HepG2 (cell line): Measurements from ENCODE around the gene TMEM151A. TPM values are rescaled to one million over a fixed set of nuclear protein-coding genes. Genes with fewer than 3 reads are reported as not detected.

ENCODE experiments used
- LBX2 ChIP-seq: sonication (generic); formaldehyde crosslinking; IDR thresholded peaks from 2 replicates; pipeline ENCODE4 v1.5.0; 2020; ENCODE audit warnings: missing genetic modification reagents, mild to moderate bottlenecking, borderline replicate concordance
- MYC ChIP-seq: sonication (generic); formaldehyde crosslinking; IDR thresholded peaks from 2 replicates; pipeline ENCODE4 v1.9.0; 2021; ENCODE audit warnings: missing genetic modification reagents, borderline replicate concordance
- NR2C2 ChIP-seq: sonication (generic); formaldehyde crosslinking; IDR thresholded peaks from 2 replicates; pipeline ENCODE4 v1.4.0; 2020; ENCODE audit warnings: missing genetic modification reagents, mild to moderate bottlenecking, moderate library complexity, borderline replicate concordance
- SAP130 ChIP-seq: IDR thresholded peaks from 2 replicates; pipeline ENCODE4 v1.6.1; 2016; ENCODE audit warnings: low read depth
- SNAPC2 ChIP-seq: sonication (generic); formaldehyde crosslinking; IDR thresholded peaks from 2 replicates; pipeline ENCODE4 v1.8.1; 2022; ENCODE audit warnings: mild to moderate bottlenecking, missing genetic modification reagents
- SRSF9 ChIP-seq: fragments of 200-400 bp; formaldehyde crosslinking; IDR thresholded peaks from 2 replicates; pipeline ENCODE4 v1.6.1; 2018; ENCODE audit warnings: borderline replicate concordance, mild to moderate bottlenecking, low read depth, low read length; ENCODE audit not compliant: insufficient read depth, poor library complexity, severe bottlenecking
- TMF1 ChIP-seq: sonication (generic); formaldehyde crosslinking; IDR thresholded peaks from 2 replicates; pipeline ENCODE4 v1.8.1; 2022; ENCODE audit warnings: low read depth, missing genetic modification reagents
- ZBTB42 ChIP-seq: sonication (generic); formaldehyde crosslinking; IDR thresholded peaks from 2 replicates; pipeline ENCODE4 v1.5.0; 2020; ENCODE audit warnings: mild to moderate bottlenecking, missing genetic modification reagents
- ZNF34 ChIP-seq: sonication (generic); formaldehyde crosslinking; IDR thresholded peaks from 2 replicates; pipeline ENCODE4 v1.4.0; 2020; ENCODE audit warnings: mild to moderate bottlenecking, missing genetic modification reagents, borderline replicate concordance
- ZNF441 ChIP-seq: sonication (generic); formaldehyde crosslinking; IDR thresholded peaks from 2 replicates; pipeline ENCODE4 v1.7.0; 2021; ENCODE audit warnings: missing genetic modification reagents, borderline replicate concordance
- ZNF530 ChIP-seq: sonication (generic); formaldehyde crosslinking; IDR thresholded peaks from 2 replicates; pipeline ENCODE4 v1.5.0; 2020; ENCODE audit warnings: low read depth, mild to moderate bottlenecking, missing genetic modification reagents
- polyA plus RNA-seq, 8 experiments: library from polyadenylated mRNA; depleted of rRNA in 3 of 8; stranded (reverse) in 7 of 8; unstranded in 1 of 8; fragments of >200 nt; fragmentation: Illumina TruSeq in 4 of 8; extraction: Trizol in 4 of 8; gene quantifications; 2 replicates each; pipeline versions ENCODE4 v1.2.1 to v1.2.3, GENCODE V29; 2011 to 2016; ENCODE audit warnings: low read depth in 4 of 8, missing spikeins in 1 of 8, mixed read lengths in 1 of 8; ENCODE audit not compliant: insufficient read depth in 1 of 8
- total RNA-seq, 5 experiments: library from RNA; depleted of rRNA; stranded (reverse); fragments of >200 nt; fragmentation: Illumina TruSeq; extraction: Trizol; gene quantifications; 2 replicates each; pipeline ENCODE4 v1.2.3, GENCODE V29; 2016; ENCODE audit warnings: low read depth in 1 of 5
- TF ChIP-seq, protein P1 (sequence below): sonication (generic); formaldehyde crosslinking; IDR thresholded peaks from 2 replicates; pipeline ENCODE4 v1.4.0; 2020; ENCODE audit warnings: mild to moderate bottlenecking, missing genetic modification reagents
- TF ChIP-seq, protein P2 (sequence below): sonication (generic); formaldehyde crosslinking; IDR thresholded peaks from 2 replicates; pipeline ENCODE4 v1.4.0; 2020; ENCODE audit warnings: missing genetic modification reagents

Gene TMEM151A
- total and polyA plus RNA-seq, 2 of the 13 experiments (the other 11 are each of a cell fraction or from before 2014, with no cell fraction given), result 0.18 to 0.33 TPM

GRCh38 chr11:66288671-66289547, 2.8 kb upstream of the TMEM151A start, which contains the start of gene YIF1A (continued):
- TF ChIP-seq, protein P1, sequence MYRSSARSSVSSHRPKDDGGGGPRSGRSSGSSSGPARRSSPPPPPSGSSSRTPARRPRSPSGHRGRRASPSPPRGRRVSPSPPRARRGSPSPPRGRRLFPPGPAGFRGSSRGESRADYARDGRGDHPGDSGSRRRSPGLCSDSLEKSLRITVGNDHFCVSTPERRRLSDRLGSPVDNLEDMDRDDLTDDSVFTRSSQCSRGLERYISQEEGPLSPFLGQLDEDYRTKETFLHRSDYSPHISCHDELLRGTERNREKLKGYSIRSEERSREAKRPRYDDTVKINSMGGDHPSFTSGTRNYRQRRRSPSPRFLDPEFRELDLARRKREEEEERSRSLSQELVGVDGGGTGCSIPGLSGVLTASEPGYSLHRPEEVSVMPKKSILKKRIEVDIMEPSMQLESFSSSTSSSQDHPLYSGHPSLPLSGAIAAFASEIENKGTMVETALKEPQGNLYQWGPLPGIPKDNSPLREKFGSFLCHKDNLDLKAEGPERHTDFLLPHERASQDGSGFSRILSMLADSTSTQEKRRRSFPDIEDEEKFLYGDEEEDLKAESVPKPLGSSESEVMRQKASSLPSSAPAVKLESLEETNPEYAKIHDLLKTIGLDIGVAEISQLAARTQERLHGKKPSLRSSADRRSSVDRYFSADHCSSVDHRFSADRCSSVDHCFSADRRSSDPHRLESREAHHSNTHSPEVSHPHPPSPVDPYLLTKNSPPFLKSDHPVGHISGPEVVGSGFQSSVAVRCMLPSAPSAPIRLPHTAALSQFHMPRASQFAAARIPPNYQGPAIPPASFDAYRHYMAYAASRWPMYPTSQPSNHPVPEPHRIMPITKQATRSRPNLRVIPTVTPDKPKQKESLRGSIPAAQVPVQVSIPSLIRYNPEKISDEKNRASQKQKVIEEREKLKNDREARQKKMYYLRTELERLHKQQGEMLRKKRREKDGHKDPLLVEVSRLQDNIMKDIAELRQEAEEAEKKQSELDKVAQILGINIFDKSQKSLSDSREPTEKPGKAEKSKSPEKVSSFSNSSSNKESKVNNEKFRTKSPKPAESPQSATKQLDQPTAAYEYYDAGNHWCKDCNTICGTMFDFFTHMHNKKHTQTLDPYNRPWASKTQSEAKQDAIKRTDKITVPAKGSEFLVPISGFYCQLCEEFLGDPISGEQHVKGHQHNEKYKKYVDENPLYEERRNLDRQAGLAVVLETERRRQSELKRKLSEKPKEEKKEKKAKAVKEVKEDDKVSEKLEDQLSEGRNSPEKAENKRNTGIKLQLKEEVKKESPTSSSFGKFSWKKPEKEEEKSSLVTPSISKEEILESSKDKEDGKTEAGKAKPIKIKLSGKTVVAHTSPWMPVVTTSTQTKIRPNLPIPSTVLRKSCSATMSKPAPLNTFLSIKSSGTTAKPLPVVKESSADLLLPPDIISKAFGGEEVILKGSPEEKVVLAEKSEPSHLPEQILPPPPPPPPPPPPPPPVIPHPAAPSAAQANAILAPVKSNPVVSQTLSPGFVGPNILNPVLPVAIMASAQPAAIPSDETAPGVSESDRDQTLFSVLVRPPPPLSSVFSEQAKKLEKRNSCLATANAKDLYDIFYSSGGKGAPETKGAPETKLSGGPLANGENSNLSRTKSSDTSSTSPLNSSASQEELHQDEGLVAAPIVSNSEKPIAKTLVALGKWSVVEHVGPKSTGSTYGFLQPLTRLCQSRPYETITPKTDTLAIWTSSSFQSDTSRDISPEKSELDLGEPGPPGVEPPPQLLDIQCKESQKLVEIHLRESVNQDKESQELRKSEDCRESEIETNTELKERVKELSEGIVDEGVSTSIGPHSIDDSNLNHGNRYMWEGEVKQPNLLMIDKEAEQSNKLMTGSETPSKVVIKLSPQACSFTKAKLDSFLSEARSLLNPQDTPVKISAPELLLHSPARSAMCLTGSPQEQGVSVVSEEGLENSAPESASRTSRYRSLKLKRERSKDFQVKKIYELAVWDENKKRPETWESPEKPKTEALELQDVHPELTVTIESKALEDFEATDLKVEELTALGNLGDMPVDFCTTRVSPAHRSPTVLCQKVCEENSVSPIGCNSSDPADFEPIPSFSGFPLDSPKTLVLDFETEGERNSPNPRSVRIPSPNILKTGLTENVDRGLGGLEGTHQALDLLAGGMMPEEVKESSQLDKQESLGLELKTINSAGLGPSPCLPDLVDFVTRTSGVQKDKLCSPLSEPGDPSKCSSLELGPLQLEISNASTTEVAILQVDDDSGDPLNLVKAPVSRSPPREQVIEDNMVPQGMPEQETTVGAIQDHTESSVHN (CRISPR knock-in tag), result no peak
- TF ChIP-seq SNAPC2 (CRISPR knock-in tag) (peak; percentile 80; the same call in 1 of the 2 replicates), ZNF34 (CRISPR knock-in tag) (peak; percentile 70; the same call in 1 of the 2 replicates), TMF1 (CRISPR knock-in tag) (peak; percentile 18; the same call in 1 of the 2 replicates), ZBTB42 (CRISPR knock-in tag) (no peak), ZNF530 (CRISPR knock-in tag) (no peak), MYC (CRISPR knock-in tag) (peak; percentile 93), SAP130 (CRISPR knock-in tag) (peak; percentile 76), LBX2 (CRISPR knock-in tag) (peak; percentile 71), NR2C2 (CRISPR knock-in tag) (peak; percentile 73; the same call in 1 of the 2 replicates), SRSF9 (no peak), ZNF441 (peak; percentile 60; the same call in 1 of the 2 replicates)
- TF ChIP-seq, protein P2, sequence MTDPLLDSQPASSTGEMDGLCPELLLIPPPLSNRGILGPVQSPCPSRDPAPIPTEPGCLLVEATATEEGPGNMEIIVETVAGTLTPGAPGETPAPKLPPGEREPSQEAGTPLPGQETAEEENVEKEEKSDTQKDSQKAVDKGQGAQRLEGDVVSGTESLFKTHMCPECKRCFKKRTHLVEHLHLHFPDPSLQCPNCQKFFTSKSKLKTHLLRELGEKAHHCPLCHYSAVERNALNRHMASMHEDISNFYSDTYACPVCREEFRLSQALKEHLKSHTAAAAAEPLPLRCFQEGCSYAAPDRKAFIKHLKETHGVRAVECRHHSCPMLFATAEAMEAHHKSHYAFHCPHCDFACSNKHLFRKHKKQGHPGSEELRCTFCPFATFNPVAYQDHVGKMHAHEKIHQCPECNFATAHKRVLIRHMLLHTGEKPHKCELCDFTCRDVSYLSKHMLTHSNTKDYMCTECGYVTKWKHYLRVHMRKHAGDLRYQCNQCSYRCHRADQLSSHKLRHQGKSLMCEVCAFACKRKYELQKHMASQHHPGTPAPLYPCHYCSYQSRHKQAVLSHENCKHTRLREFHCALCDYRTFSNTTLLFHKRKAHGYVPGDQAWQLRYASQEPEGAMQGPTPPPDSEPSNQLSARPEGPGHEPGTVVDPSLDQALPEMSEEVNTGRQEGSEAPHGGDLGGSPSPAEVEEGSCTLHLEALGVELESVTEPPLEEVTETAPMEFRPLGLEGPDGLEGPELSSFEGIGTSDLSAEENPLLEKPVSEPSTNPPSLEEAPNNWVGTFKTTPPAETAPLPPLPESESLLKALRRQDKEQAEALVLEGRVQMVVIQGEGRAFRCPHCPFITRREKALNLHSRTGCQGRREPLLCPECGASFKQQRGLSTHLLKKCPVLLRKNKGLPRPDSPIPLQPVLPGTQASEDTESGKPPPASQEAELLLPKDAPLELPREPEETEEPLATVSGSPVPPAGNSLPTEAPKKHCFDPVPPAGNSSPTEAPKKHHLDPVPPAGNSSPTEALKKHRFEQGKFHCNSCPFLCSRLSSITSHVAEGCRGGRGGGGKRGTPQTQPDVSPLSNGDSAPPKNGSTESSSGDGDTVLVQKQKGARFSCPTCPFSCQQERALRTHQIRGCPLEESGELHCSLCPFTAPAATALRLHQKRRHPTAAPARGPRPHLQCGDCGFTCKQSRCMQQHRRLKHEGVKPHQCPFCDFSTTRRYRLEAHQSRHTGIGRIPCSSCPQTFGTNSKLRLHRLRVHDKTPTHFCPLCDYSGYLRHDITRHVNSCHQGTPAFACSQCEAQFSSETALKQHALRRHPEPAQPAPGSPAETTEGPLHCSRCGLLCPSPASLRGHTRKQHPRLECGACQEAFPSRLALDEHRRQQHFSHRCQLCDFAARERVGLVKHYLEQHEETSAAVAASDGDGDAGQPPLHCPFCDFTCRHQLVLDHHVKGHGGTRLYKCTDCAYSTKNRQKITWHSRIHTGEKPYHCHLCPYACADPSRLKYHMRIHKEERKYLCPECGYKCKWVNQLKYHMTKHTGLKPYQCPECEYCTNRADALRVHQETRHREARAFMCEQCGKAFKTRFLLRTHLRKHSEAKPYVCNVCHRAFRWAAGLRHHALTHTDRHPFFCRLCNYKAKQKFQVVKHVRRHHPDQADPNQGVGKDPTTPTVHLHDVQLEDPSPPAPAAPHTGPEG (CRISPR knock-in tag), result 0 out of 2 replicates have a peak, but pooled peaks have one; percentile 20
